GM12872 (cell line): ENCODE results near the gene TH.

Source experiments
- TF ChIP-seq, protein P1 (sequence below): IDR thresholded peaks from 3 replicates; pipeline ENCODE4 v1.5.1; 2011; ENCODE audit warnings: low read depth, mild to moderate bottlenecking, low read length, moderate library complexity; ENCODE audit not compliant: insufficient read depth

The TH gene

DNA sequence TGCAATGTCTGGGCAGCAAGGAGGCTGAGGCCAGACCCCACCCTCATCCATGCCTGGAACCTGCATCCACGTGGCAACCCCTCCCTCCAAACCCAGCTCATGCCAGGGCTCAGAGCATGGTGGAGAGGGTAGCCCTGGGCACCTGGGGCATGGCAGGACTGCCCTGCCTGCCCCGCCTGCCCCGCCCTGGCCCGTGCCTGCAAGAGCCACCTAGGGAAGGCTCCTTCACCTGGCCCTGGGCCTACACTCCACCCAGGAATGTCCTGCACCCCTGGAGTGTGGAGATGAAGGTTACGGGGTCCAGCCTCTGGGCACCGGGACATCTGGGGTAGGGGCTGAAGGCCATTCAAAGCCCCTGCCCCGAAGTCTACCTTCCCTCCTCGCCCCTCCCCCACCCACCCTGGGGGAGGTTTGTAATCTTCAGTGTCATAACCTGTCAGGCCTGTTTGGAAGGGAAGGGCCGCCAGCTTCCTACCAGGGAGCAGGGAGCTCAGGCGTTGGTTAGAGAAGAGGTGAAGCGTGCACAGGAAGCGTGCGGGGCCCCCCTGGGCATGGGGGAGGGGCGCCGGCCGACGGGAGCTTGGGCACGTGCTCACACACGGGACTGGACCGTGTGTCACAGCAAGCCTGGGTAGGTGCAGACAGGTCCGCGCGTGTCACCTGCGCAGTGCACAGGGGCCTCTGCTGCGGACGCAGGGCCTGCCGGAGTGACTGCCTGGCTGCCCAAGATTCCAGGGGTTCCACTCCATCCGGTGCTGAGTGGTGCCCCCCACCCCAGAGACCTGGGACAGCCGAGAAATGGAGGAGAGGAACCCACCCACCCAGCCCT is 30.7 kb upstream of the TH start:
- TF ChIP-seq, protein P1, sequence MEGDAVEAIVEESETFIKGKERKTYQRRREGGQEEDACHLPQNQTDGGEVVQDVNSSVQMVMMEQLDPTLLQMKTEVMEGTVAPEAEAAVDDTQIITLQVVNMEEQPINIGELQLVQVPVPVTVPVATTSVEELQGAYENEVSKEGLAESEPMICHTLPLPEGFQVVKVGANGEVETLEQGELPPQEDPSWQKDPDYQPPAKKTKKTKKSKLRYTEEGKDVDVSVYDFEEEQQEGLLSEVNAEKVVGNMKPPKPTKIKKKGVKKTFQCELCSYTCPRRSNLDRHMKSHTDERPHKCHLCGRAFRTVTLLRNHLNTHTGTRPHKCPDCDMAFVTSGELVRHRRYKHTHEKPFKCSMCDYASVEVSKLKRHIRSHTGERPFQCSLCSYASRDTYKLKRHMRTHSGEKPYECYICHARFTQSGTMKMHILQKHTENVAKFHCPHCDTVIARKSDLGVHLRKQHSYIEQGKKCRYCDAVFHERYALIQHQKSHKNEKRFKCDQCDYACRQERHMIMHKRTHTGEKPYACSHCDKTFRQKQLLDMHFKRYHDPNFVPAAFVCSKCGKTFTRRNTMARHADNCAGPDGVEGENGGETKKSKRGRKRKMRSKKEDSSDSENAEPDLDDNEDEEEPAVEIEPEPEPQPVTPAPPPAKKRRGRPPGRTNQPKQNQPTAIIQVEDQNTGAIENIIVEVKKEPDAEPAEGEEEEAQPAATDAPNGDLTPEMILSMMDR = no peak

DNA sequence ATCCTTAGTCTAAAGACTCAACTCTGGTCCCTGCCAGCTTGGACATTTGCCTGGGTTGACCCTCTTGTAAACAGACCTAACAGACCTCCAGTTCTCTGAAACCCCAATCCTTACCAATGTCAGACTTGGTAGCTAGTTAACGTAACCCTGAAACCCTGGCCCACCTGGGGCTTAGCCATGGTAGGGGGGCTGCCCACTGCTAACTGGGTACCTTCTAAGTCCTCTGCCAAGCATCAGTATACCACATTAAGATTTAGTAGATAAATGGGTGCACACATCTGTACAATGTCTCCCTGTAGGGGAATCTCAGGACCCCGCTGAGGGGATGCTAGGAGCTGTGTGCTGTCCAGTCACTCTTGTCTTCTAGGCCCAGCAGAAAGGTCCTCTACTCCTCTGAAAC is 29.9 kb upstream of the TH start:
- TF ChIP-seq, protein P1 = no peak

DNA sequence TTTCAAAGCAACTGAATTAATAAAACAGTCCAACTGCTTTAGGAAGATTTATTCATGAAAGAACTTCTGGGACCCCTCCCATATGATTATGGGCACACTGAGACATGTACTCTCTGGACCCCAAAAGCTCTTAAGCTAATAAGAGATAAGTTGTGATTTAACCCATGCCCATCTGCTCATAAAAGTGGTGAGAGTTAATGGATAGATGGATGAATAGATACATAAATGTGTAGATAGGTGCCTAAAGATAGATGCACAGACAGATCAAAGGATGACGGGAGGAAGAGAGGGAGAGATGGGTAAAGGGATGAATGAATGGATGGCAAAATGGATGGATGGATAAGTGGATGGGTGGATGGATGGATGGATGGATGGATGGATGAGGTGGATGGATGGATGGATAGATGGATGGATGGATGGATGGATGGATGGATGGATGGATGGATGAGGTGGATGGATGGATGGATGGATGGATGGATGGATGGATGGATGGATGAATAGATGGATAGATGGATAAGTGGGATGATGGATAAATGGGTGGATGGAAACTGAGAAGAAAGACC is 29.4 kb upstream of the TH start:
- TF ChIP-seq, protein P1 = no peak

DNA sequence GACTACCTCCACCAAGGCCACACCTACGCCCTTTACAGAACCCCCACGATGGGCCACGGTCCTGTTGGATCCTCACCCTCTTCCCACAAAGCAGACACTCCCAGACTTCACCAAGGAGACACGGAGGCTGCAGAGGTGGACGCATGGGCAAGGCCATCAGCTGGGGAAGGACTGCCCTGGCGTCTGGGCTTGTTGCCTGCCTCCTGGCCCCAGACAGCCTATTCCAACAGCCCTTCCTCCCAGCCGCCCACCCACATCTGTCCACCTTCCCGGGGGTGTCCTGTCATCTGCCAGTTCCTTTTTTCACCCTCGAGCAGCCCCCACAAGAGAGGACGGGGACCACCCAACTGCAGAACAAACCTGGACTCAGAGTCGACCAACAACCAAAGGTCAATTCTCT is 28.9 kb upstream of the TH start:
- TF ChIP-seq, protein P1 = no peak

DNA sequence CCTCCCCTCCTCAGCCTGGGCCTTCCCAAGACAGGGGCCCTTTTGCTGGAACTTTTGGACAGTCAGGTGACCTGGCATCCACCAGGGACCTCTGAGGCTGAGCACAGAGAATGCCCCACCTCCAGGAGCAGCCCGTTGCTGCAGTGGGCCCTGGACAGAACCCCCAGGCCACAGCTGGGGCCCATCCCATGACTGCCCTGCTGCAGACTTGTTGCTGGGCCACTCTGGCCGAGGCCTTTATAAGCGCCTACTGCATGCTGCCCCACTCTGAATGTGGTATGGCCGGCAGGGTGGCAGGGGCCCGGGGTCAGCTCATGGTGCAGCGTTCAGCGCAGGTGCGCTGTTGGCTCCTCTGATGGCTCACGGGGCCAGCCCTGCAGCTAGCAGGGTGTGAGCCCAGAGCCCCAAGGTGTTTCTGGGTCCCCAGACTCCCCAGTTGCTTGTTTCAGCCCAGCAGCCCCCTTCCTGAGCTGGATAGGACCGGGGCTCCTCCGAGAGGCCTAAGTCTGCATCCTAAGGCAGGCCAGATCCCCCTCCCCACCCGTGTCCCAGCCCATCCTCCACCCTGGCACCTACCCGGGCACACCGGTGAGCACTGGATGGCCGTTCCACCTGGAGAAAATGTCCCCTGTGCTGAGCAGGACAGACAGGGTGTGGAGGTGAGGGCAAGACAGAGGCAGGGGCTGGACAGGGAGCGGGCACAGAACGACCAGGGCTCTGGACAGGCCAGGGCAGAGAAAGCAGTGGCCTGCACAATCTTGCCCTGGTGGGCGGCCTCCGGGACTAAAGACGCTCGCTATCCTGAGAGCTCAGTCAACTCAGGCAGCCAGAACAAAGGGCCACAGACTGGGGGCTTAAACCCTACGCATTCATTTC is 28.1 kb upstream of the TH start:
- TF ChIP-seq, protein P1 = no peak

DNA sequence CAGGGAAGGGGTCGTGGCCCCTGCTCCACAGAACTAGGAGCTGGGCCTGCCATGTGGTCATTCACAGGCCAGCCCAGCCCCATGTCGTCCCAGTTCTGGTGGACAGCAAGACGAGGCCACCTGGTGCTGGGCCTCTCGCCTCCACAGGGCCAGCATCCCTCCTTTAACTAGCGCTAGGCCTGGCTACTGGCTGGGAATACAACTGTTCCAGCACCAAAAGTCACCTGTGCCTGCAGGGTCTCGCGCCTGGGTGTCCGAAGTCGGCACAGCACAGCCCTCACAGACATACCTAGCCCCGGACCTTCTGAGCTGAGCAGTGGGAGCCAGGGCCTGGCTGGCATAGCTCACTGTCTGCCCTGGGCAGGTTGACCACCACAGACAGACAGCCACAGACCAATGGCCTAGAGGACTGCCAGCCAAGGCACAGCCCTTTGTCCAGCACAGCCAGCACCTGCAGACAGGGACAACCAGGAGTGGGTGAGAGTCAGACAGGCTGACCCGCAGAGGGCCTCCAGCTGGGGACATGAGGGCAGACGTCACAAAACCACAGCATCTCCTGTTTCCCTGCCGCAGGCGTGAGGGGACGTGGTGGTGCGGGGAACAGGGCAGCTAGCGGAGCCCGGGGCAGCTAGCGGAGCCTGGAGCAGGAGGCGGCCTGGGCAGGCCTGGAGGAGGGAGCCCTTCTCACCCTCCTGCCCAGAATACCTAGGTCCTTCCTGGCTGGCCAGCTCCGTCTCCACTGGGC is 27.2 kb upstream of the TH start:
- TF ChIP-seq, protein P1 = no peak
